Immature natural killer cell (primary cell): ENCODE data around the gene ASPDH. TPM values are rescaled to one million over a fixed set of nuclear protein-coding genes. Genes with fewer than 3 reads are reported as not detected.
A peak's percentile ranks its signal among the peaks of the same experiment; 100 is the strongest.

ENCODE experiments used
- DNase-seq, 3 donors: peaks; one replicate each; pipeline ENCODE4 v3.0.0; 2022; ENCODE audit warnings: mixed read lengths in 1 of 3
- H3K27ac Mint-ChIP-seq, 6 donors: one replicate each; pipeline ENCODE4 v1.8.0; 2020; ENCODE audit warnings: mixed read lengths in 6 of 6, mild to moderate bottlenecking in 5 of 6, inconsistent platforms in 4 of 6, moderate library complexity in 3 of 6
- H3K27me3 Mint-ChIP-seq, 3 donors: one replicate each; pipeline ENCODE4 v1.8.0; 2020 to 2021; ENCODE audit warnings: low read depth in 3 of 3, mild to moderate bottlenecking in 3 of 3, mixed read lengths in 3 of 3, moderate library complexity in 3 of 3, inconsistent platforms in 1 of 3
- H3K36me3 Mint-ChIP-seq, 3 donors: one replicate each; pipeline ENCODE4 v1.8.0; 2020; ENCODE audit warnings: mixed read lengths in 3 of 3, inconsistent platforms in 2 of 3, mild to moderate bottlenecking in 2 of 3
- H3K4me1 Mint-ChIP-seq, 2 donors: one replicate each; pipeline ENCODE4 v1.8.0; 2020; ENCODE audit warnings: inconsistent platforms in 2 of 2, mild to moderate bottlenecking in 2 of 2, mixed read lengths in 2 of 2, moderate library complexity in 1 of 2
- H3K4me3 Mint-ChIP-seq, 5 donors: one replicate each; pipeline ENCODE4 v1.8.0; 2020; ENCODE audit warnings: mild to moderate bottlenecking in 5 of 5, mixed read lengths in 5 of 5, inconsistent platforms in 3 of 5, moderate library complexity in 3 of 5
- H3K9me3 Mint-ChIP-seq, 6 donors: one replicate each; pipeline ENCODE4 v1.8.0; 2020; ENCODE audit warnings: mild to moderate bottlenecking in 6 of 6, mixed read lengths in 6 of 6, inconsistent platforms in 4 of 6, moderate library complexity in 3 of 6
- polyA plus RNA-seq, 3 donors: library from polyadenylated mRNA; unstranded; fragments of 300-500 nt; fragmentation: Illumina TruSeq; gene quantifications; one replicate each; pipeline ENCODE4 v1.2.3, GENCODE V29; 2021

ASPDH gene
- polyA plus RNA-seq, 3 donors from 2014 or later: not detected

DNA sequence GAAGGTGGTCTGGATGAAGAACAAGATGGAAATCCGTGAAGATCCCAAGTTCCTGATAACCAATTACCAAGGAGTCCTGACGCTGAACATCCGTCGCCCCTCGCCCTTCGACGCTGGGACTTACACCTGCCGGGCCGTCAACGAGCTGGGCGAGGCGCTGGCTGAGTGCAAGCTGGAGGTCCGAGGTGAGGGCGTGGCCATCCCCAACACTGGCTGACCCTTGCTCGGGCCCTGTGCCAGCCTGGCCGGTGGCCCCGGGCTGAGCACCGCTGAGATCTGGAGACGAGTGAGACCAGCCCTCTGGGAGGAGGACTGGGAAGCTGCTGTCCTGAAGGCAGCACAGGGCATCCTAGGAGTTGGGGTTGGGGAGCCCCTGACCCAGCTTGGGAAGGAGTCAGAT is 49.4 kb downstream of the ASPDH start:
- H3K27me3 Mint-ChIP-seq: peaks cover 0 to 5% (median 3%) of the 10 kb centered on the region in 3 donors
- H3K36me3 Mint-ChIP-seq: no peaks in the 10 kb centered on the region
- H3K4me3 Mint-ChIP-seq: no peak overlapping the region
- no peaks in the 10 kb centered on the region for H3K4me1 Mint-ChIP-seq
- no peaks in the 10 kb centered on the region for H3K9me3 Mint-ChIP-seq
- no peak for DNase-seq
- peak overlapping the region in 1 of 6 donors; percentile 62 for H3K27ac Mint-ChIP-seq

DNA sequence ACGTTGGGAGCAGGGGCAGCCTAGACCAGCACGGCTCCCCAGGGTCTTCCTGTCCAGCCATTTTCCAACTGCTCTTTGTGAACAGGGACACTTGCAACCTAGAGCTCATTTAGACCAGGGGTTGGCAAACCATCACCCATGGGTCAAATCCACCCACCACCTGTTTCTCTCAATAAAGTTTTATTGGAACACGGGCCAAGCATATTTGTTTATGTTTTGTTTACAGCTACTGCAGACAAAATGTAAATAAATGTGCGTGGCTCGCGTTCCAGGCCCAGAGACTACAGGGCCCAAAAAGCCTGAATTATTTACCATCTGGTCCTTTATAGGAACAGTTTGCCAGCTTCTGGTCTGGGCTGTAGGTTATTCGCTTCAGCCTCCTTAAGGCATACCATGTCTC is 50.7 kb downstream of the ASPDH start:
- H3K4me3 Mint-ChIP-seq: no peak overlapping the region
- DNase-seq: no peak
- H3K36me3 Mint-ChIP-seq: no peaks in the 10 kb centered on the region
- no peaks in the 10 kb centered on the region for H3K4me1 Mint-ChIP-seq
- no peaks in the 10 kb centered on the region for H3K9me3 Mint-ChIP-seq
- no peak overlapping the region for H3K27ac Mint-ChIP-seq
- peaks cover 0 to 7% (median 5%) of the 10 kb centered on the region in 3 donors for H3K27me3 Mint-ChIP-seq

Other genes starting within 250 kb of the ASPDH start
- not detected for gene KCNC3, start 184.5 kb downstream of the ASPDH start, polyA plus RNA-seq
- 1 to 10 TPM in 1 of 3 donors, under 1 TPM in 1, not detected in 1; 0.50 to 2.2 TPM for gene NAPSA, start 148.3 kb downstream of the ASPDH start, polyA plus RNA-seq
- 10 to 100 TPM; 65.0 to 84.9 (median 68.8) TPM for gene NR1H2, start 137.5 kb downstream of the ASPDH start, polyA plus RNA-seq
- 10 to 100 TPM; 14.5 to 24.8 (median 22.8) TPM for gene POLD1, start 129.6 kb downstream of the ASPDH start, polyA plus RNA-seq
- 1 to 10 TPM in 2 of 3 donors, under 1 TPM in 1; 0.38 to 1.6 (median 1.5) TPM for gene SPIB, start 95.0 kb downstream of the ASPDH start, polyA plus RNA-seq
- gene MYBPC2, start 81.0 kb downstream of the ASPDH start, polyA plus RNA-seq: not detected
- gene EMC10, start 37.4 kb downstream of the ASPDH start, polyA plus RNA-seq: 10 to 100 TPM in 1 of 3 donors, 1 to 10 TPM in 2; 6.9 to 13.3 (median 9.5) TPM
- gene GARIN5A, start 37.1 kb downstream of the ASPDH start, polyA plus RNA-seq: 1 to 10 TPM in 1 of 3 donors, under 1 TPM in 2; 0.39 to 1.3 (median 0.68) TPM
- 10 to 100 TPM; 21.4 to 28.2 (median 26.1) TPM for gene JOSD2, start 2.7 kb downstream of the ASPDH start, polyA plus RNA-seq
- gene LRRC4B, start 54.5 kb upstream of the ASPDH start, polyA plus RNA-seq: not detected
- gene SYT3, start 126.0 kb upstream of the ASPDH start, polyA plus RNA-seq: under 1 TPM in 1 of 3 donors, not detected in 2; 0.22 TPM
- 1 to 10 TPM in 1 of 3 donors, not detected in 2; 1.8 TPM for gene C19orf81, start 135.5 kb upstream of the ASPDH start, polyA plus RNA-seq
- gene SHANK1, start 205.9 kb upstream of the ASPDH start, polyA plus RNA-seq: not detected
- 1 to 10 TPM; 1.4 to 4.6 (median 4.2) TPM for gene CLEC11A, start 209.5 kb upstream of the ASPDH start, polyA plus RNA-seq